Endodermal cell (in vitro differentiated cells): ENCODE data around the gene POFUT1. TPM values are rescaled to one million over a fixed set of nuclear protein-coding genes. Genes with fewer than 3 reads are reported as not detected.
A peak's percentile ranks its signal among the peaks of the same experiment; 100 is the strongest.

ENCODE experiments used
- DNase-seq: peaks from one replicate; pipeline ENCODE4 v3.0.0-alpha.2; 2017
- H3K27ac ChIP-seq: 2 replicates; pipeline ENCODE4 v1.5.1; 2013; ENCODE audit warnings: mild to moderate bottlenecking, low read depth, low read length, moderate library complexity
- H3K27me3 ChIP-seq: 2 replicates; pipeline ENCODE4 v1.6.1; 2013; ENCODE audit warnings: mild to moderate bottlenecking, low read length, moderate library complexity; ENCODE audit not compliant: insufficient read depth, control insufficient read depth, poor library complexity, severe bottlenecking
- H3K36me3 ChIP-seq: 2 replicates; pipeline ENCODE4 v1.7.0; 2013; ENCODE audit warnings: mild to moderate bottlenecking, low read length, moderate library complexity; ENCODE audit not compliant: control insufficient read depth, insufficient read depth
- H3K4me1 ChIP-seq: one replicate; pipeline ENCODE4 v1.7.0; 2013; ENCODE audit warnings: low read length; ENCODE audit not compliant: control insufficient read depth, insufficient read depth
- H3K4me3 ChIP-seq: 2 replicates; pipeline ENCODE4 v1.5.1; 2013; ENCODE audit warnings: mild to moderate bottlenecking, low read length, moderate library complexity
- H3K9ac ChIP-seq: 2 replicates; pipeline ENCODE4 v1.6.1; 2013; ENCODE audit warnings: mild to moderate bottlenecking, low read length, moderate library complexity; ENCODE audit not compliant: poor library complexity, severe bottlenecking; ENCODE audit errors: extremely low read depth
- H3K9me3 ChIP-seq: 2 replicates; pipeline ENCODE4 v1.6.1; 2013; ENCODE audit warnings: mild to moderate bottlenecking, low read length, moderate library complexity; ENCODE audit not compliant: control insufficient read depth
- H3K27ac Mint-ChIP-seq: 2 replicates; pipeline ENCODE4 v1.8.0; 2020; ENCODE audit warnings: mixed read lengths
- H3K27me3 Mint-ChIP-seq: 2 replicates; pipeline ENCODE4 v1.8.0; 2021; ENCODE audit warnings: mild to moderate bottlenecking, mixed read lengths; ENCODE audit not compliant: insufficient read depth
- H3K36me3 Mint-ChIP-seq: 2 replicates; pipeline ENCODE4 v1.8.0; 2020; ENCODE audit warnings: low read depth, mixed read lengths
- H3K4me1 Mint-ChIP-seq: 2 replicates; pipeline ENCODE4 v1.8.0; 2020; ENCODE audit warnings: mixed read lengths
- H3K4me3 Mint-ChIP-seq: 2 replicates; pipeline ENCODE4 v1.8.0; 2020; ENCODE audit warnings: mild to moderate bottlenecking, moderate library complexity, mixed read lengths
- H3K9me3 Mint-ChIP-seq: 2 replicates; pipeline ENCODE4 v1.8.0; 2020; ENCODE audit warnings: mild to moderate bottlenecking, mixed read lengths
- WGBS, 2 experiments: methylation state at CpG; one replicate each; pipeline versions ENCODE4 v1.1.5 to v1.1.7; 2013; ENCODE audit warnings: missing lambda C conversion rate in 2 of 2, mixed read lengths in 1 of 2; ENCODE audit not compliant: insufficient coverage in 1 of 2, insufficient read length in 1 of 2; 5-methylcytosine and 5-hydroxymethylcytosine counted together
- total RNA-seq, 2 donors: library from RNA; stranded (reverse); fragmentation: NEBNext Ultra II Directional in 1 of 2; extraction: Animal tissue kit (Norgen Biotek cat#: 25700) in 1 of 2; gene quantifications; 2 replicates in 1 of 2; 3 replicates in 1 of 2; pipeline ENCODE4 v1.2.1, GENCODE V29; 2021
- TF ChIP-seq, protein P1 (sequence below): fragments of 200-600 bp; sonication (generic); conservative IDR thresholded peaks from 2 replicates; pipeline ENCODE4 v1.5.0; 2021; ENCODE audit warnings: antibody characterized with exemption, mild to moderate bottlenecking

The POFUT1 gene
- total RNA-seq, 2 donors from 2014 or later = 43.9 to 44.8 TPM

DNA sequence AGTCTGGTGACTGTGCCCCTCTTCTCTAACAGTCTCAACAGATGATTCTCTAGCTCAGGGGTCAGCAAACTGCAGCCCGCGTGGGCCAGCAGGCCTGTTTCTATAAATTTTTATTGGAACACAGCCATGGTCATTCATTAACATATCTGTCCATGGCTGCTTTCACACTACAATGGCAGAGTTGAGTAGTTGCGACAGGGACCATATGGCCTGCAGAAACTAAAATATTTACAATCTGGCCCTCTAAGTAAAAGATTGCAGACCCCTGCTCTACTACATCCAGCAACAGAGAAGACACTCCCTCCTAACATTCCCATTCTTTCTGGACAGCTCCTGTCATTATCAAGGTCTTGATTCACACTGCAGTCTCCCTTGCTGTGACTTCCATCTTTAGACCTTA lies 45.3 kb upstream of the POFUT1 start:
- TF ChIP-seq, protein P1, sequence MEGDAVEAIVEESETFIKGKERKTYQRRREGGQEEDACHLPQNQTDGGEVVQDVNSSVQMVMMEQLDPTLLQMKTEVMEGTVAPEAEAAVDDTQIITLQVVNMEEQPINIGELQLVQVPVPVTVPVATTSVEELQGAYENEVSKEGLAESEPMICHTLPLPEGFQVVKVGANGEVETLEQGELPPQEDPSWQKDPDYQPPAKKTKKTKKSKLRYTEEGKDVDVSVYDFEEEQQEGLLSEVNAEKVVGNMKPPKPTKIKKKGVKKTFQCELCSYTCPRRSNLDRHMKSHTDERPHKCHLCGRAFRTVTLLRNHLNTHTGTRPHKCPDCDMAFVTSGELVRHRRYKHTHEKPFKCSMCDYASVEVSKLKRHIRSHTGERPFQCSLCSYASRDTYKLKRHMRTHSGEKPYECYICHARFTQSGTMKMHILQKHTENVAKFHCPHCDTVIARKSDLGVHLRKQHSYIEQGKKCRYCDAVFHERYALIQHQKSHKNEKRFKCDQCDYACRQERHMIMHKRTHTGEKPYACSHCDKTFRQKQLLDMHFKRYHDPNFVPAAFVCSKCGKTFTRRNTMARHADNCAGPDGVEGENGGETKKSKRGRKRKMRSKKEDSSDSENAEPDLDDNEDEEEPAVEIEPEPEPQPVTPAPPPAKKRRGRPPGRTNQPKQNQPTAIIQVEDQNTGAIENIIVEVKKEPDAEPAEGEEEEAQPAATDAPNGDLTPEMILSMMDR = no peak
- H3K4me1 ChIP-seq = no peaks in the 10 kb centered on the region
- Mint-ChIP-seq H3K27ac (no peak overlapping the region), H3K9me3 (no peaks in the 10 kb centered on the region), H3K4me1 (no peaks in the 10 kb centered on the region), H3K4me3 (no peak overlapping the region), H3K27me3 (no peaks in the 10 kb centered on the region), H3K36me3 (peaks cover 86% of the 10 kb centered on the region)
- no peak overlapping the region for H3K9ac ChIP-seq
- H3K4me3 ChIP-seq = no peak overlapping the region
- no peak overlapping the region for H3K27ac ChIP-seq
- no peaks in the 10 kb centered on the region for H3K27me3 ChIP-seq
- DNase-seq = no peak
- peaks cover 67% of the 10 kb centered on the region for H3K36me3 ChIP-seq
- no peaks in the 10 kb centered on the region for H3K9me3 ChIP-seq
- WGBS, 2 experiments = 93 to 95% methylated on average over 3 of the region's 3 CpGs

DNA sequence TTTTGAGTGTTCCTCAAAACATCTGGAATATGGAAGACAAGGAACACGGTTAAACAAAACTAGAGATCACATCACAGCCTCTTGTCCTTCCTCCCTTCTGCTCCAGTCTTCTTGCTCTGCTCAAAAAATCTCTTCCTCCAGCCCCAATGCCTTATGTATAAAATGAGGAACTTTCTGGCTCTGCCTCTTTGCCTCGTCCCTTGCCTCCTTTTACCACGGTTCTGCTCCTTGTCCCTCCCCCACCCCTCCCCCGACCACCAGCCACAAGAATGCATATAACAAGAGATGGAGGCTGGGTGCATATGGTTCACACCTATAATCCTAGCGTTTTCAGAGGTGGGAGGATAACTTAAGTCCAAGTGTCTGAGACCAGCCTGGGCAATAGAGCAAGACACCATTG lies 43.7 kb upstream of the POFUT1 start:
- peaks cover 76% of the 10 kb centered on the region for H3K36me3 Mint-ChIP-seq
- H3K4me3 Mint-ChIP-seq = no peak overlapping the region

DNA sequence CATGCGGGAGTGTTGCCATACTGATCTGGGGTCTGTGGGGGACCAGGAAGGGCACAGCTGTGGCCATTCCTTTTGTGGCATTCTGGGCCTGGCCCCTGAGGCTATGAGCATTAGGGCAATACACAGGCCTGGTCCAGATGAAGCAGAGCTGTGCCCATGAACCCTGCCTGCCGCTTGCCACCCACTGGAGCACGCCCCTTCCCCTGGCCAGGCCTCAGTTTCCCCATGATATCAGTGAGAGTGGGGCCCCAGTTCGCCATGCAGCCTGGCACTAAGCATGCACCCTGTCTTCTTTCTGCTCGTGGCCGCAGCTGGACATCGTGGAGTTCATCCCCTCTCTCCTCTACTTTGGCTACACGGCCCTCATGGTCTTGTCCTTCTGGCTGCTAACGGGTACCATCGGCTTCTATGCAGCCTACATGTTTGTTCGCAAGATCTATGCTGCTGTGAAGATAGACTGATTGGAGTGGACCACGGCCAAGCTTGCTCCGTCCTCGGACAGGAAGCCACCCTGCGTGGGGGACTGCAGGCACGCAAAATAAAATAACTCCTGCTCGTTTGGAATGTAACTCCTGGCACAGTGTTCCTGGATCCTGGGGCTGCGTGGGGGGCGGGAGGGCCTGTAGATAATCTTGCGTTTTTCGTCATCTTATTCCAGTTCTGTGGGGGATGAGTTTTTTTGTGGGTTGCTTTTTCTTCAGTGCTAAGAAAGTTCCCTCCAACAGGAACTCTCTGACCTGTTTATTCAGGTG lies 42.5 kb upstream of the POFUT1 start:
- no peak overlapping the region for H3K4me3 Mint-ChIP-seq
- no peak overlapping the region for H3K27ac ChIP-seq
- no peak overlapping the region for H3K4me3 ChIP-seq
- H3K4me1 ChIP-seq = no peaks in the 10 kb centered on the region
- 94 to 97% methylated on average over 15 to 21 of the region's 21 CpGs for WGBS, 2 experiments
- peaks cover 41% of the 10 kb centered on the region for H3K36me3 ChIP-seq
- peaks cover 7% of the 10 kb centered on the region for H3K4me1 Mint-ChIP-seq
- no peak overlapping the region for H3K9ac ChIP-seq
- TF ChIP-seq, protein P1 = no peak
- H3K9me3 ChIP-seq = no peaks in the 10 kb centered on the region
- H3K36me3 Mint-ChIP-seq = peaks cover 64% of the 10 kb centered on the region
- H3K27ac Mint-ChIP-seq = no peak overlapping the region
- no peaks in the 10 kb centered on the region for H3K27me3 Mint-ChIP-seq
- H3K27me3 ChIP-seq = no peaks in the 10 kb centered on the region
- DNase-seq = peak; percentile 26
- no peaks in the 10 kb centered on the region for H3K9me3 Mint-ChIP-seq

More for the DNA sequence above, 43.7 kb upstream of the POFUT1 start:
- 93 to 100% methylated on average over 2 to 5 of the region's 5 CpGs for WGBS, 2 experiments
- no peak for DNase-seq
- H3K36me3 ChIP-seq = peaks cover 53% of the 10 kb centered on the region
- TF ChIP-seq, protein P1 = no peak
- Mint-ChIP-seq H3K27ac (no peak overlapping the region), H3K9me3 (no peaks in the 10 kb centered on the region), H3K27me3 (no peaks in the 10 kb centered on the region), H3K4me1 (peaks cover 7% of the 10 kb centered on the region)
- H3K4me1 ChIP-seq = no peaks in the 10 kb centered on the region
- no peak overlapping the region for H3K4me3 ChIP-seq
- H3K27ac ChIP-seq = no peak overlapping the region
- no peaks in the 10 kb centered on the region for H3K9me3 ChIP-seq
- no peak overlapping the region for H3K9ac ChIP-seq
- no peaks in the 10 kb centered on the region for H3K27me3 ChIP-seq
